ENCODE results near the gene TMA7B.

The TMA7B gene

DNA sequence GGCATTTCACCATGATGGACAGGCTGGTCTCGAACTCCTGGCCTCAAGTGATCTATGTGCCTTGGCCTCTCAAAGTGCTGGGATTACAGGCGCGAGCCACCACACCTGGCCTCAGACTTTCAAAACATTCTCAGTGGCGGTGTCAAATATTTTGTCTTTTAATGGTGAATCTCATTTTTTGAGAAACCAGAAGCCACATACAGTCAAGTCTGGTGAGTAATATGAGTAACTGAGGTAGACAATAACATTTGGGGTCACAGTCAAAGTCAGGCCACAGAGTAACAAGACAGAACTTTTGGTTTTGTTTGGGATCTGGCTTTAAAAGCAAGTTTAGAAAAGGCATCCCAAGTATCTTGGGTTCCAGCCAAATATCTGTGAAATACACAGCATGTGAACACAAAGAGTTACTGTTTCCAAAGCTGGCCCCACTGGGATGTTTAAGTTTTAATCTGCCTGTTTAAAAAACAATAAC lies 5.6 kb upstream of the TMA7B start:
- DNase-seq = no peak

DNA sequence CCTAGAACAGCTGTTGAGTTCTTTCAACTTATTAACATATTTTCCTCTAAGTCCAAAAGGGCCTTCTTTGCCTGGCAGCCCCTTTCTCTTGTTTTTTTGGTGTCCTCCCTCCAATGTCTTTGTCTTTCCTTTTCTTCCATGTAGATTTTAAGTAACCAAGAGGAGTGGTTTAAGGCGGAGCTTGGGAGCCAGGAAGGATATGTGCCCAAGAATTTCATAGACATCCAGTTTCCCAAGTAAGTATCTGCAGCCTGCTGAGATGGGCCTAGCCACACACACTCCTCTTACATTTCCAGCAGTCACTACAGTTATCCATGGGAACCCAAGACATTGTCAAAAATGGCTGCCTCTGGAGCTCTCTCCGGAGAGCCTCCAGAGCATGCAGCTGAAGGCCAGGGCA lies 4.5 kb upstream of the TMA7B start:
- no peak for DNase-seq

DNA sequence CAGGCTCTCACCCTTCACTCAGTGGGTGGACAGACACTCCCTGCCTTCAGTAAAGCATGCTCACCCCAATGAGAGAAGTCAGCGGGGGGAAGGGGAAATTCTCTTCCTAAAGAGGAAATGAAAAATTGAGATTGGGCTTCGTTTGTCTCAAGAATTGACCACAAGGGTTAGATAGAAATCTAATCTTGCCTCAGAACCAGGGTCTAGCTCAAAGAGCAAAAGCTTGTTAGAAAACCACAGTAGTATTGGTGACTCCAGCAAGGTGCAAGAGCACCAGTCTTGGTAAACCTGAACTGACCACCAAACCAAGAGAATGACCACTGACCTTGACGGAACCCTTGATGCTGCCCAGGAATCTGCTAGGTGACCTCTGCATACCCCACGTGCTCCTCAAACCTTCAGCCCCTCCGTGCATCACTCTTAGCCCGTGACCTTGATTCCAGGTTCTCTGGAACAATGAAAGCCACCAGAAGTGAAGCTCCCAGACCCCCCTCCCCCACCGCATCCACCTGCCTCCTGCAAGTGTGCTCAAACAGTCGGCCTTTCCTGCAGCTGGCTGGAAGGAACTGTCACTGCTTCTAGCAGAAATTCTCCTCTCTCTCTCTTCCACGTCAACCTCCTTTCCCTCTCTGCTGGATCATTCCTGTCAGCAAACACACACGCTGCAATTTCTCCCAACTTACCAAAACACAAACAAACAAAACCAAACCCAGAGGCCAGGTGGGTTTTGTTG lies 3.1 kb upstream of the TMA7B start:
- DNase-seq = no peak

DNA sequence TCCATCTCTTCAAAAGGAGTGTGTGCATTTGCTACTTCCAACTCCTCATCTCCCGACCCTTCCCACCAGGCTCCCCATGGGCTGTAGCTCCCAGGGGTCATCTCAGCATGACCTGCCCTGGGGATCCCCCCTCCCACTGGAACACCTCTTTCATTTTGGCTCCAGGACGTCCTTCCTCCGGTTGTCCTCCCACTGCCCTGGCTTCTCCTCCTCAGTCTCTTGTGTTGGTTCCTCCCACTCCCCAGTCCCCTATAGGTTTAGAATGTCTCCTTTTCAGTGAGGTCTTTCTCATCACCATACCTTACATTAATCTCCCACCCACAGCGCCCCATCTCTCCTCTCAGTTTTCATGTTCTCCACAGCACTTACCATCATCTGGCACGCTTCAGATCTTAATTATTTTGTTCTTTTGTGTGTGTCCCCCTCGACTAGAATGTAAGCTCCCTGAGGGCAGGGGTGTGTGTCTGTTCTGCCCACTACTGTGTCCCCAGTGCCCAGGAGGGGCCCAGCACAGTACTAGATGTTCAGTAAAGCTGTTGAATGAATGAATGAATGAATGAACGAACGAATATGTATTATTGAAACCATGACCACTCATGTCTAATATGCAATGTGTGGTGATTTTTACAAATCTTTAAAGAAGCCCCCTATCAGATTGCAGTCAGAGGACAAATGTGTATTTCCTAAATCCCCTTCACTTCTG lies 2.0 kb upstream of the TMA7B start:
- no peak for DNase-seq

DNA sequence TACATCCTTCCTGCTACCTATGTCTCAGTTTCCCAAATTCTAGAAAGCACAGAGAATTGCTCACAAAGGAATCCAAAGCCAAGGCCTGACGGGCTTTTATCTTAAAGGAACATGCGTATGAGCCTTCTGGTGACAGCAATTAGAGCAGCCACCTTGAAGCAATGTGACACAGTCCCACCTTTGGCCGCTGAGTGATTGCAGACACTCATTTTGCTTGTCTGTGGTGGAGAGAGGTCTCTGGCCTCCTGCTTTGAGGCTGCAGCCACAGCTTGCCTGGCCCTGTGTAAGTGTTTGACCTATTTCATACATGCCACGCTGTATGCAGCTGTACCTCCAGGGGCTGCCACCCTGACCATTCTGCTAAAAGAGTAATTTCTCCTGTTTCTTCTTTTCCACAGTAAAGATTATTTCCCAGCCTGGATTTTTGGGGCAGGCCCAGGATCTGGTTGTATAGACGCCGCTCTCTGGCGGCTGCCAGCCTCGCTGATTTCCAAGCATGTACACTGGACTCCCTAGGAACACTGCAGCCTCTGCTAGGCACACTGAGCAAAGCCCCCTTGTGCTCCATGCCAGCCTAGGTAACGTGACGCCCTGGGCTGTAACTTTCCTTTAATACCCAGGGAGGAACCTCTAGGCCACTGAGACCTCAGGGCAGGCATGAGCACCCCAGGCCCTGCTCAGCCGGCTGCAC lies 1.1 kb upstream of the TMA7B start:
- DNase-seq = no peak

DNA sequence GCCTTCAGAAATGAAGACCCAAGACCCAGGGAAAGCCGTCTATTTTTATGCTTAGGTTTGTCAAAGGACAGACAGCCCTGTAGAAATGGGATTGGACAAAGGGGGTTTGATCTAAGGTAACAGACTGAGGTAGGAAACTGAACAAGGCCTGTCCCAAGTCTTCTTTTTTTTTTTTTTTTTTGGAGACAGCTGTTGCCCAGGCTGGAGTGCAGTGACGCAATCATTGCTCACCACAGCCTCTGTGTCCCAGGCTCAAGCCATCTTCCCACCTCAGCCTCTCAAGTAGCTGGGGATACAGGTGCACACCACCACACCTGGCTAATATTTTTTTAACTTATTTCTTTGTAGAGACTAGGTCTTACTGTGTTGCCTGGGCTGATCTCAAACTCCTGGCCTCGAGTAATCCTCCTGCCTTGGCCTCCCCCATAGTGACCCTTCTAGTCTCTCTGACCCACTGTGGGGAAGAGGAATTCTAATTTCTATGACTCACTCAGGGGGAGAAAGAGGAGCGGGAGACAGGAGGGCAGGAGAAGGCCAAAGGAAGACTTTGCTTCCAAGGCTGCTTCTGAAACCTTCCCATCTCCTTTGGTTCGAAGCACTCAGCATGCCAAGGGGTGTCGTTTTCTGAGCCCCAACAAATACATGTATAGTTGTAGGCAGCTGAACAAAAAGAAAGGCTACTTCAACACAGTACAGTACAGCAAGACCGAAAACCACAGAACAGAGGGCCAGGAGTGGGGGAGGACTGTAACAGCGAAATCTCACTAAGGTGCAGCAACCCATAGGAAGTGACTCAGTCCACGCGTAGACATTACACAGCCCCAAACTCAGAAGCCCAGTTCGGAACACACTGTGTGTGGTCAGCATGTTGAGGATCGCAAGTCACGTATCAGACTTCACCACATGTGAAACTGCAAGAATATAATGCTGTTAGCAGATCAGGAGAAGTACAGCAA lies 872 bp downstream of the TMA7B start:
- no peak for DNase-seq

DNA sequence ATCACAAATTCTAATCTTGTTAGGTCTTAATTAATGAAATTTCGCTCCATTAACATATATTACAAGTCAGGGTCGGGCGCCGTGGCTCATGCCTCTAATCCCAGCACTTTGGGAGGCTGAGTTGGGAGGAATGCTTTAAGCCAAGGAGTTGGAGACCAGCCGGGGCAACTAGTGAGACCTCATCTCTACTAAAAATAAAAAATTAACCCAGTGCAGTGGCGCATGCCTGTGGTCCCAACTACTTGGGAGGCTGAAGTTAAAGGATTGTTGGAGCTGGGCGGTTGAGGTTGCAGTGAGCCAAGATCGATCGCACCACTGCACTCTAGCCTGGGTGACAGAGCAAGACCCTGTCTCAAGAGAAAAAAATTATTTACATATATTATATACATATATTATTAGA lies 1.9 kb downstream of the TMA7B start:
- no peak for DNase-seq

DNA sequence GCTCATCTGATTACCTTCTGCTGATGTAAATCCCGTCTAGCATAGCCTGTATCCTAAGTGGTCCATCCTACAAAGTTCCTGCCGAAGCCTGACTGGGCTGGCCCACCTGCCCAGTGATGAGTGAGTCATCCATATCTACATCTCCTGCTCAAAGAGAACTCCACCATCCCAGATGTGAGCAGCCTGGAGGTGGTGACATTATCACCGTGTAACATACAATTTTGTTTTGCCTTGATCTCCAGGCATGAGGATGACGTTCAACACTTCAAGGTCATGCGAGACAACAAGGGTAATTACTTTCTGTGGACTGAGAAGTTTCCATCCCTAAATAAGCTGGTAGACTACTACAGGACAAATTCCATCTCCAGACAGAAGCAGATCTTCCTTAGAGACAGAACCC lies 5.6 kb downstream of the TMA7B start:
- no peak for DNase-seq

DNA sequence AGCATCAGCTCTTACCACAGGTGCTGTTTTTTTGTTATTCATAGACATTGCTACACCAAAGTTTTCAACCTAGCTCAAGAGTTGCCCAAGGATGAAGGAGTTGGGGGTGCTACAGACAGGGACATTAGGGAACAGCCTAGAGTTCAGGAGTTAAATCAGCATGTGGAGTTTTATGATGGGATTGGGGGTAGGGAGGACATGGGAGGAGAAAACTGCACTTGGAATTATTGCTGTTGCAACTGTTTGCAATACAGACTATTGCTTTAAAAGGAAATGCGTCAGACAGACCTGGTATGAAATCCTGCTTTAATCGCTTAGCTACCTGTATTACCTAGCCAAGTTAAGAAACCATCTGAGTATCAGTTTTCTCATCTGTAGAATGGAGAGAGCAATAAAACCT lies 6.3 kb downstream of the TMA7B start:
- DNase-seq = no peak

DNA sequence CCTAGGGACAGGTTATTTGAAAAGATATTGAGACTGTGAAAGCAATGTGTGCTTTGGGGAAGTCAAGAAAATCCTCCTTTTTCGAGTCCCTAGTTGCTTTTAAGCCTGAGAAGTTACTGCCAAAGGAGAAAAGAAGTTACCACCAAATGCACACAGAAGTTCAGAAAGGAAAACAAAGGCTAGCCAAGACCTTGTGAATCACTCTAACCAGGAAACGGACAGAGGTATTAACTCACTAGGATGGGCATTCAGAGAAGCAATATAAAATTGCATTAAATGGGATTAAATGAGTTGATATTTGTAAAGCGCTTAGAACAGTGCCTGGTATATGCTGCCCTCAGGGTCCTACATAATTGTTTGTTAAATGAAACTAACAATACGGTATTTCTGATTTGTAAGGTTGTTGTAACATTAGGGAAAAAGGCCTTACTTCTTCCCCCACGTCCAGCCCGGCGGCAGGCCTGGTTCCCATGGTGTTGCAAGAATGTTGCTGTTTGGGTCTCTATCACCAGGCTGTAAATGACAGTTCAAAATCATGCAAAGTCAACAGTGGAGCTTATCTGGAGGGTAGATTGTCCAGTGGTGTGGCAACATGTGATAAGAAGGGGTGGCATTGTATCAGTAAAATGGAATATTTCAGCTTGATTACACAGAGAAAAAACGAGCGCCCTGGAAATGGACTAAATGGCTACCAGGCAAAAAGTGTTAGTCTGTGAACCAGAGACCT lies 7.1 kb downstream of the TMA7B start:
- DNase-seq = no peak

DNA sequence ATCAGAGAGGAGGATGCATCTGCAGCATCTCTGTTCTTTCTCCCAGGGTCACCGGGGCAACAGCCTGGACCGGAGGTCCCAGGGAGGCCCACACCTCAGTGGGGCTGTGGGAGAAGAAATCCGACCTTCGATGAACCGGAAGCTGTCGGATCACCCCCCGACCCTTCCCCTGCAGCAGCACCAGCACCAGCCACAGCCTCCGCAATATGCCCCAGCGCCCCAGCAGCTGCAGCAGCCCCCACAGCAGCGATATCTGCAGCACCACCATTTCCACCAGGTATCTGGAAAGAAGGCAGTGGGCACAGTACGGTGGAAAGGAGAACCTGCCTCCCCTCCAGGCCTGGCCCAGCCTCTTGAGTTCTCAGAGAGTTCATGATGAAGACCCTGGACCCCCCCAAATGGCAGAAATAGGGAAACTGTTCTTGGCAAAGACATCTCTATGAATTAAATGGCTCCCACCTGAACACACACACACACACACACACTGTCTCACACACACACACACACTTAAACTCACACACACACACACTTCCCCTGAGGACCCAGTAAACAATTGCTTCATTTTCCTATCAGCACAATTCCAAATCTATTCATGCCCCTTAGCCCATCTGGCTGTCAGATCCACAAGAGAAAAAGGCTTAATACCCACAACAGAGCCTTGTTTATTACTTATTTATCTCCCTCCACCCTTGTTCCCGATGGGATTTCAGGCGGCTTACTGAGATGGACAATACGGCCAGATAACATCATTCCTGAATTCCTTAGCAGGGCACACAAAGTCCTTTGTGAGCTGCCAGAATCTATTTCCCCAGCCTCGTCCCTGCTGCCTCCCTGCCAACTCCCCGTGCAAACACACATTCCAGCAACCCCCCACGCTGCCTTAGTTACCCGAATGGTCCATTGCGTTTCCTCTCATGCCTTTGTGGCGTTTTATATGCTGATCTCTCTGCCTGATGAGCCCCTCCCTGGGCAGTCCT lies 8.1 kb downstream of the TMA7B start:
- no peak for DNase-seq

DNA sequence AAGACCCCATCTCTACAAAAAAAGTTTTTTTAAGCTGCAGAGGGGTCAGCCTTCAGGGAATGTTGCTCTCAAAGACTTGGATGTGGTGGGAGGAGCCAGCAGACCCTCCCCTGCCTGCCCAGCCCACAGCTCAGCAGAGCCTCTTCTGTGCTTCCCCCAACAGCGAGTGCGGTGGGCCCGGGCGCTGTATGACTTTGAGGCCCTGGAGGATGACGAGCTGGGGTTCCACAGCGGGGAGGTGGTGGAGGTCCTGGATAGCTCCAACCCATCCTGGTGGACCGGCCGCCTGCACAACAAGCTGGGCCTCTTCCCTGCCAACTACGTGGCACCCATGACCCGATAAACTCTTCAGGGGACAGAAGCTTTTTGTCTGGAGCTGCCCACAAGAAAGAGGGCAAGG lies 10.5 kb downstream of the TMA7B start:
- DNase-seq = no peak

DNA sequence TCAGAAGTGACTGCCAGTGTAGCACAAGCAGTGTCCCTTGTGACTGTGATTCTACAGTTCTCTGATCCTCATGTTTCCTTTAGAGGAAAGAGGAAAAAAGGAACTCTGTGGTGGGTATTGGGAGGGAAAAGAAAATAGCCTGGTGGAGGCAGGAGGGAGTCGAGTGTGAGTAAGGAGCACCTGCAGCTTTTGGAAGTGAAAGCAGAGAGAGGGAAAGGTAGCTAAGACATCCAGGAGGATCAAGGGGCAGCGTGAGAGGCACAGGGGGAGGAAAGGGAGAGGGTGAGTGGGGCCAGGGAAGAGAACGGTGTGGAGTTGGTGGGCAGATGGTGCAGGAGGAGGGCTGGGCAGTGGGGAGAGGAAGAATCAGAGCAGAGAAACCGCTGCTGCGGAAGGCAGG lies 12.4 kb downstream of the TMA7B start:
- no peak for DNase-seq

DNA sequence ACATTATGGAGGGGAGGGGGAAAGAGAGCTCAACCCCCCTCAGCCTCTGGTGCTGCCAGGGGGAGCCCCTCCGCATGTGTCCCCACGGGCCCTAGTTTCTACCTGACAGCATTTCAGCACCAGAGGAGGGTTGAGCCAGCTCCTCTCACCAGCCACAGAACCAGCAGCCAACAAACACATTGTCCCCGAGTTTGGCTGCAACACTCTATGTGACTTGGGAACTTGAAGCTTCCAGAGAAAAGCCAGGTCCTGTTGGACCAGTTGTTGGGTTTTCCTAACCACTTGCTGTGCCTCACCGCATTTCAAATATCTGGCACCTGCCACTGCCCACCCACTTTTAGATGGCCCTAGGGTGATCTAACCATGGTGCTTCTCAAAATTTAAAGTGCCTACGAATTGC lies 13.5 kb downstream of the TMA7B start:
- DNase-seq = no peak

DNA sequence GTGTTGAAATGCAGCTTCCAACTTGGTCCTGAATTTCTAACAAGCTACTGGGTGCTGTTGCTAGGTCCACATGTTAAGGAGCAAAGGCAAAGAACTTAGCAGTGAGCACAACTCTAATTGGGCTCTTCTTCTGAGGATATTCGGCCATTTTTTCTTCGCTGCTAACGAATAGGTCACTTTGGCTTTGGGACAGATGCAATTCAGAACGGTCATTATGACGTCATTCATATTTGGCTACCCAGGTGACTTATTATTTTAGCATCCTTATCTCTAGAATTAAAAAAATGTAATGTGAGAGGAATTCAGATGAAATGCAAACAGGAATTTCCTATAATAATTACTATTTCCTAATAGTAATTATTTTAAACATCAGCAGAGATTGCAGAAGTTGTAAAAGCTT lies 13.9 kb downstream of the TMA7B start:
- DNase-seq = no peak

DNA sequence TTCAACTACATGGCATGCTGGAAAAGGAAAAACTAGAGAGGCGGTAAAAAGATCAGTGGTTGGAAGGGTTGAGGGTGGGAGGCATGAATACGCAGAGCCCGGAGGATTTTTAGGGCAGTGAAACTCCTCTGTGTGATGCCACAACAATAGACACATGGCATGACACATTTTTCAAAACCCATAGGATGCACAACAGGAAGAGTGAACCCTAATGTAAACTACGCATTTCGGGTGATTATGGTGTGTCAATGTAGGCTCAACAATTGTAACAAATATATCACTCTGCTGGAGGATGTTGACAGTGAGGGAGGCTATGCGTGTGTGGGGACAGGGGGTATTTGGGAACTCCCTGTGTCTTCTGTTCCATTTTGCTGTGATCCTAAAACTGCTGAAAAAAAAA lies 18.9 kb downstream of the TMA7B start:
- no peak for DNase-seq

DNA sequence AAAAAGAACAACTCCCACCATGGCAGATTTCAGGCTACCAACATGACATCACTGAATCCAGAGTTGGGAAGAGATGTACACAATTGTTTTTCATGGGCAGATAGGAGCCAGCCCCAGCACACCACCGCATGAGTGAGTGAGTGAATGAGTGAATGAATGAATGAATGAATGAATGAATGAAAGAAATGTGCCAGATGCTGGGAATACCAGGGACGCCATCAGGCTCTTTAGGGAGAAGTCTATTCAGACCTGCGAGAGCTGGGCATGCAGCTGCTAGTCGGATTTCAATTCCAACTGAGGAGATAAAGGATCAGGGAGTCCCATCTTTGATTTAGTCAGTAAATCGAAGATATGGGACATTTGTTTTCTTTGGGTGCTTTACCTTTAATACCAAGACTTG lies 19.3 kb downstream of the TMA7B start:
- no peak for DNase-seq

DNA sequence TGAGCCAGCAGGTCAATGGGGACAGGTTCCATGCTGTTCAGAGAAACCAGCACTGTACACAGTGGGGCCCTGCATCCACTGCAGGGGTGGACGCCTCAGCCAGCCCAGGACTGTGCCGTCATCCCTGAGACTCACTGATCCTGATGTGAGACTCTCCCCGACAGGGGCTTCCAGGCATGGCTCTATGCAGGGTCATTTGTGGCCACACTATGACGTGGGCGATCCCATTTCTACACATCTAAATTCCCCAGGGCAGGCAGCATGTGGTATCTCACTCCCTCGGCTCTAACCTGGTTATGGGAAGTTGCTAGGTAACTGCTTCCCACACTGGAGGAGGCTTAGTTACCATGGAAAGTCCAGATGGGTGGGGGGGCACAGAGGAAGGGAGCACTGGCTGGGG lies 20.4 kb downstream of the TMA7B start:
- no peak for DNase-seq

DNA sequence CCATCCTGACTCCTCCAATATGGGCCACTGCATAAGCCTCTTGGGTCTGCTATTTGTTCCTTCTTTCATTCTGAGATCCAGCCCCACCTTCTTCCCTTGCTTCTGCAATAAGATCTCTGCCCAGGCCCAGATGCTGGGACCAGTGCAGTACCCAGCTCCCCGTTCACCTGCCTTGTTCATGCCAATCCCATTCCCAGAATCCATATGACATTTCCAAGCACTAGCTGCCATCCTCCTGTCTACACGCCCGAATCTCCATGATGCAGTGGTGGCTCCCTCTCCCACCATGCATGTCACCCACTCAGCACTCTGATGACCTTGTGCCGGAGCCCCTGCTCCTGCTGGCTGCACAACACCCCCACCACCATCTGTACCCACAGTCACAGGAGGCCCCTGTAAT lies 23.1 kb downstream of the TMA7B start:
- DNase-seq = no peak

DNA sequence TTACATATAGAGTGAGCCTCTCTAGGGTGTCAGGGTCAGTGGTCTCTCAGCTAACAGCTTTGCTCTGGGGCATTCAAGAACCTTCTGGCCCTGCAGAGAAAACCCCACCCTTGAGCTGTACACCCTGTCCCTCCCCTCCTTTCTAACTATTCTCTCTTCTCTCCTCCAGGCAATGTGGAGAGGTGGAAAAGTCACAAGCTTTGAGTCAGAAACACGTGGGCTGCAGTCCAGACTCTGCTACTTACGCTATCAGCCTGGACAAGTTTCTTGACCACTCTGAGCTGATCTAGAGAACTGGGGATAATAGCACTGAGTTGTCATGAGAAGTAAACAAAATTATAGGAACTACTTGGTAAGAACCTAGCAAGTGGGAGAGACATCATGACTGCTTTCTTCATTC lies 23.8 kb downstream of the TMA7B start:
- no peak for DNase-seq

DNA sequence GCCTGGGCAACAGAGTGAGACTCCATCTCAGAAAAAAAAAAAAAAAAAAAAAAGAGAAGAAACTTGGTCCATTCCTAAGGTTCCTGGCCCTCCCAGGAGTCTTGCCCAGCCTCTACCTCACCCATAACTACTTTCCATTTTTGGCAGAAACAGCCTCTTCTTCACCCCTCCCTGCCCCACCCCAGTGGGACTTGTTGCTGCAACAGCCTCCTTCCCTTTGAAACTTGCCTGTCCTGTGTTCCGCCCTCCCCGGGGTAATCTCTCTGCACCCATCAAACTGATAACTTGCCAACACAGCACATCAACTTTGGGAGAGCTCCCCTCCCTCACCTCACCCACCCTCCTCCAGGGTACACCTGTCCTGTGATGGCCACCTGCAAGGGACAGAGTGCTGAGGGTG lies 24.5 kb downstream of the TMA7B start:
- DNase-seq = no peak

Measured in NCI-H1092 (cell line).